Mononuclear cell (primary cell): ENCODE results near the gene DAD1. TPM values are rescaled to one million over a fixed set of nuclear protein-coding genes. Genes with fewer than 3 reads are reported as not detected.
A peak's percentile ranks its signal among the peaks of the same experiment; 100 is the strongest.
"Not testable (repeated sequence)": the region's sequence is repeated elsewhere in the genome, so short reads cannot be mapped to it uniquely, and the experiment has no call there.

Experiments used
- H3K27me3 ChIP-seq: 2 replicates; pipeline ENCODE4 v1.6.0; 2011; ENCODE audit warnings: low read length, control low read depth; ENCODE audit not compliant: insufficient read depth
- H3K4me1 ChIP-seq: 2 replicates; pipeline ENCODE4 v1.5.1; 2011; ENCODE audit warnings: mild to moderate bottlenecking, low read length, control low read depth; ENCODE audit not compliant: insufficient read depth
- H3K4me3 ChIP-seq: 2 replicates; pipeline ENCODE4 v1.5.1; 2011; ENCODE audit warnings: mild to moderate bottlenecking, low read length, moderate library complexity
- H3K9me3 ChIP-seq: 2 replicates; pipeline ENCODE4 v1.5.1; 2011; ENCODE audit warnings: low read depth, mild to moderate bottlenecking, control low read depth, low read length
- total RNA-seq: library from RNA; depleted of rRNA; stranded (reverse); fragments of >200 nt; gene quantifications from one replicate; pipeline ENCODE4 v1.2.3, GENCODE V29; 2012

DAD1 gene
- total RNA-seq, 1 donor = 83.6 TPM

- Histone ChIP-seq H3K9me3 (no peaks in the 10 kb centered on the region), H3K27me3 (no peaks in the 10 kb centered on the region), H3K4me3 (peak overlapping the region; percentile 10), H3K4me1 (peaks cover 71% of the 10 kb centered on the region)
These were observed 44.6 kb downstream of the DAD1 start for GRCh38 chr14:22544406-22544805.

DNA sequence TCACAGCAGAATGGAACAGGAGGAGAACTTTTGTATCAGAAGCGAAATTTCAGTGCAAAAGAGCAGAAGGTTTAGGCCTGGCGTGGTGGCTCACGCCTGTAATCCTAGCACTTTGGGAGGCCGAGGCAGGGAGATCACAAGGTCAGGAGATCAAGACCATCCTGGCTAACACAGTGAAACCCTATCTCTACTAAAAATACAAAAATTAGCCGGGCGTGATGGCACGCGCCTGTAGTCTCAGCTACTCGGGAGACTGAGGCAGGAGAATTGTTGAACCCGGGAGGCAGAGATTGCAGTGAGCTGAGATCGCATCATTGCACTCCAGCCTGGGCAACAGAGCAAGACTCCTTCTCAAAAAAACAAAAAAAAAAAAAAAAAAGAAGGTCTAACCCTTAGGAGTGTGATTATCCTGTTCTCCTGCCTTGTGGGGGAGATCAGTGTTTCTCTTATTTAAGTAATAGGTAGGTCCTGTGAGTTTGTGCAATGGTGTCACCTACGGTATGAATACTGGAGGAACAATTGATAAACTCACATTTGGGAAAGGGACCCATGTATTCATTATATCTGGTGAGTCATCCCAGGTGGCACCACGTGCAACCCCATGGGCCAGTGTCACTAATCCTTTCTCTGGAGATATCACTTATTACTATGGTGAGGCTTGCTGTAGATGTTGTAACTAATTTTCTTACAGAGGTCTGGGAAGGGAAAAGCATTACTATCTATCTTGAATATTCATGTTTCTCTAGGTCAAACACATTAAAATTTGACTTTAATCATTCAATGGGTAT is 45.3 kb downstream of the DAD1 start:
- H3K9me3 ChIP-seq, H3K27me3 ChIP-seq: not testable (repeated sequence)
- peak overlapping the region; percentile 18 for H3K4me3 ChIP-seq
- H3K4me1 ChIP-seq = peaks cover 71% of the 10 kb centered on the region

DNA sequence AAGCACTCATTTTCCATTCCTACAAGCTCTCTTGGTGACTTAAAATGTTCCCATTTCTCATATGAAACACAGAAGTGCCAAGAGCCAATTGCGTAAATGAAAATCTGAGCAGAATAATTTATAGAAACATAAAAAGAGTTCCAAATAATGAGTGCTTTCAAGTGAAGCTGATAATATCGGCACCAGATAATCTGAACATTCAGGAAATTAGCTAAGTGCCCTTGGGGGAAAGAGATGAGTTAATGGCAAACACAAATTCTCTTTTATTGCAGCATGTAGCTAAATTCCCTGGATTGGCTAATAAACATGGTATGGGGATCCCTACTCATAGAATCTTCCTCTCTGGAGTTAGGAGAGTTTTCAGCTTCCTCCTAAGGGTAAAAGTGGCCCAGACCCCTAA is 46.7 kb downstream of the DAD1 start:
- H3K4me1 ChIP-seq = peaks cover 74% of the 10 kb centered on the region

GRCh38 chr14:22541721-22542120 is 47.3 kb downstream of the DAD1 start:
- peaks cover 74% of the 10 kb centered on the region for H3K4me1 ChIP-seq
- H3K9me3 ChIP-seq = no peaks in the 10 kb centered on the region
- no peaks in the 10 kb centered on the region for H3K27me3 ChIP-seq
- peak overlapping the region; percentile 18 for H3K4me3 ChIP-seq

More for the DNA sequence above, 46.7 kb downstream of the DAD1 start:
- Histone ChIP-seq H3K9me3 (no peaks in the 10 kb centered on the region), H3K4me3 (peak overlapping the region; percentile 18), H3K27me3 (no peaks in the 10 kb centered on the region)

DNA sequence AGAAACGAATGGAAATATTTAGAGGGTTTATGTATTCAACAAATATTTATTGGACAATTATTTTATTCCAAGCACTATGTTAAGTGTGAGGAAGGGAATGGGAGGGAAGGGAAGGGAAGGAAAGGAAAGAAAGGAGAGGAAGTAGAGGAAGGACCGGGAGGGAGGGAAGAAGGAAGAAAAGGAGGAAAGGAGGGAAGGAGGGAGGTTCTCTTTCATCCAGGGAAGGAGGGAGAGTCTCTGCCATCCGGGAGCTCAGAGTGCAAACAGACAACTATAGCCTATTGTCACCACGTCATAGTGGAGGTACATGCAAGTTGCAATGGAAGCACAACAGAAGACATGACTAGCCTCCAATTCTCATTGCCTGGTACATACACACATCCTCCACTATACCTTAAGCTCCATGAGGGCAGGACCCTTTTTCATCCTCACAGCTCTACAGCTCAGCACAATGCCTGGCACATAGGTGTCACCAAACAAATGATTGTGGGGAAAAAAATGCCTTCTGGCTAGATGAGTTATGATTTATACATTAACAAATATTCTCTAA is 48.1 kb downstream of the DAD1 start:
- H3K4me3 ChIP-seq = no peak overlapping the region
- no peaks in the 10 kb centered on the region for H3K27me3 ChIP-seq
- peaks cover 66% of the 10 kb centered on the region for H3K4me1 ChIP-seq
- no peaks in the 10 kb centered on the region for H3K9me3 ChIP-seq

DNA sequence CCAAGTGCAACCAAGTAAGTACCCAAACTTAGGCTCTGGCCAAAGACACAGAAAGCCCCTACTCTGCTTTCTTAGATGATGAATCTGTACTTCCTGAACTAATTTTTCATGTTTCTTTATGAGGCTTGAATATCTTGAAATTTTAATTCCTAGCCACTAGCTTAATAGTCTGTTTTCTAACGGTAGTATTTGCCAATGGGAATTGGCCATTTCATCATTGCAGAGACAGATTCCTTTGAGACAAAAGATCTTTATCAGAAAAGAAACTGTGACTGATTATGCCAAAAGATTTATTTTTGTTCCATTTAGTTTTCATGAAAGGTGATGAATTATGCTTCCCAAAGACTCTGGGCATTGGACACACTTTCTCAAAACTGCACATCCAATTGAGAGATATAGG is 48.7 kb downstream of the DAD1 start:
- Histone ChIP-seq H3K4me1 (peaks cover 62% of the 10 kb centered on the region), H3K9me3 (no peaks in the 10 kb centered on the region), H3K27me3 (no peaks in the 10 kb centered on the region), H3K4me3 (peak overlapping the region; percentile 16)

- peaks cover 62% of the 10 kb centered on the region for H3K4me1 ChIP-seq
- H3K4me3 ChIP-seq = peak overlapping the region; percentile 16
- H3K9me3 ChIP-seq = no peaks in the 10 kb centered on the region
These were observed 49.2 kb downstream of the DAD1 start for GRCh38 chr14:22539831-22540230.

DNA sequence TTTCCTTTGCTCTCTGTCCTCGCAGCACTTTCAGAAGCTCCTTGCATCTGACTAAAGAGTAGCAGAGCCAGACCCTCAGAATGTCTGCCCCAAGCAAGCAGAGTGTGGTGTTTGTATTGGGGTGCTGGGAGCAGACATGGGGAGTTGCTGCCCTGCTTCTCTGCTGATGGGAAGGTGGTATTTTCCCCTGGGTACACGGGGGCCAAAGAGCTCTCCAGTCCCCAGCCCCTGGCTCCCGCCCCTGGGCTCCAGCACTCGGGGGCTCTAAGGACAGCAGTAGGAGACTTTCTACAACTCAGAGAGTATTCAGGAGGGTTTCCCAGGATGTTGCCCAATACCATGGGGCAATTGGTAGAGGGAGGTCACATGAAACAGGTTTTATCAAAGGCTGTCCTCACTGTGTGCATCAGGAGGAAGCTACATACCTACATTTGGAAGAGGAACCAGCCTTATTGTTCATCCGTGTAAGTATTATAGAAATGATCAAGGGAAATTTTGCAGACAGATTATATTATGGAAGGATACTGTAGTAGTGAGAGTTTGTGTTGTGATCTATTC is 50.3 kb downstream of the DAD1 start:
- Histone ChIP-seq H3K27me3 (no peaks in the 10 kb centered on the region), H3K4me1 (peaks cover 60% of the 10 kb centered on the region), H3K9me3 (no peaks in the 10 kb centered on the region), H3K4me3 (peak overlapping the region; percentile 1)

More at GRCh38 chr14:22539831-22540230, 49.2 kb downstream of the DAD1 start:
- no peaks in the 10 kb centered on the region for H3K27me3 ChIP-seq

- no peaks in the 10 kb centered on the region for H3K27me3 ChIP-seq
- H3K4me3 ChIP-seq = peak overlapping the region; percentile 5
- no peaks in the 10 kb centered on the region for H3K9me3 ChIP-seq
- peaks cover 59% of the 10 kb centered on the region for H3K4me1 ChIP-seq
These were observed 51.4 kb downstream of the DAD1 start for GRCh38 chr14:22537436-22538310.

DNA sequence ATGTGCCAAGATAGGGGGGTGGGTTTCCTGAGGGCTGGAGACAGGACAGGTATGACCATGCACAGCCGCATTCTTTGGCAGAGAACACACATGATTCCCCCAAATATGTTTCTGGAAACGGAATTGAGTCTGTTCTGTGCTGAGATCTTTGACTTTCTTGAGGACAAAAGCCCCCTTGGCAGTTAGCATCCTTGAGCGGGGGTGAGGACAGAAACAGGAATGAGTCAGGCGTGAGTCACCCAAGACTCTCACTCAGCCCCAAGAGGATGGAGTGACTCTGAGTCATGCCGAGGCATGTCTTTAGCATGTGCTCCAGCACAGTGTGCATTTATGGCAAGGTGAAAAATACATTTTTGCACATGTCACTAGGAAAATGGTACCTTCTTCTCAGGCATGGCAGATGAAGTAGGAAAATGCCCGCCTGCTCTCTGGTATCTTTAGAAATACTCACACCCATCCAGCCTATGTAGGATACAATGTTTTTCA is 52.1 kb downstream of the DAD1 start:
- Histone ChIP-seq H3K27me3 (no peaks in the 10 kb centered on the region), H3K4me1 (peaks cover 63% of the 10 kb centered on the region), H3K4me3 (peak overlapping the region; percentile 5), H3K9me3 (no peaks in the 10 kb centered on the region)

DNA sequence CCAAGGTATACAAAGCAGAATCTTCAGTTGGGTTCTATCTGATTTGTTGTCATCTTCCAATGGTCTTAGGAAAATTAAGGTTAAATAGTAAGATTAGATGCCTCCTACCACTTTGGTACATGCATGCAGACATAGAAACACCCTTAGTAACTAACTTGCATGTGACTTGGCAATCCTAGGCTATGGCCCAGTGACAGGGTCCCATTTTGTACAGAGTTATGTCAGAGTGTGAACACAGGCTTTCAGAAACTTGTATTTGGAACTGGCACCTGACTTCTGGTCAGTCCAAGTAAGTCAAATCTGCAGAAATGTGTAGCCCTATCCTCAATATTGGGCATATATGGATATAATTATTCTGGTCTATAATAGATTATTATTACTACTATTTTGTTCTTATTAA is 53.1 kb downstream of the DAD1 start:
- Histone ChIP-seq H3K27me3 (no peaks in the 10 kb centered on the region), H3K4me3 (no peak overlapping the region), H3K4me1 (peaks cover 63% of the 10 kb centered on the region), H3K9me3 (no peaks in the 10 kb centered on the region)

GRCh38 chr14:22535126-22535525 is 53.9 kb downstream of the DAD1 start:
- peak overlapping the region; percentile 10 for H3K4me3 ChIP-seq
- H3K9me3 ChIP-seq = no peaks in the 10 kb centered on the region
- no peaks in the 10 kb centered on the region for H3K27me3 ChIP-seq
- H3K4me1 ChIP-seq = peaks cover 63% of the 10 kb centered on the region

GRCh38 chr14:22534547-22534946 is 54.5 kb downstream of the DAD1 start:
- Histone ChIP-seq H3K4me3 (peak overlapping the region; percentile 10), H3K27me3 (no peaks in the 10 kb centered on the region), H3K4me1 (peaks cover 58% of the 10 kb centered on the region), H3K9me3 (no peaks in the 10 kb centered on the region)

DNA sequence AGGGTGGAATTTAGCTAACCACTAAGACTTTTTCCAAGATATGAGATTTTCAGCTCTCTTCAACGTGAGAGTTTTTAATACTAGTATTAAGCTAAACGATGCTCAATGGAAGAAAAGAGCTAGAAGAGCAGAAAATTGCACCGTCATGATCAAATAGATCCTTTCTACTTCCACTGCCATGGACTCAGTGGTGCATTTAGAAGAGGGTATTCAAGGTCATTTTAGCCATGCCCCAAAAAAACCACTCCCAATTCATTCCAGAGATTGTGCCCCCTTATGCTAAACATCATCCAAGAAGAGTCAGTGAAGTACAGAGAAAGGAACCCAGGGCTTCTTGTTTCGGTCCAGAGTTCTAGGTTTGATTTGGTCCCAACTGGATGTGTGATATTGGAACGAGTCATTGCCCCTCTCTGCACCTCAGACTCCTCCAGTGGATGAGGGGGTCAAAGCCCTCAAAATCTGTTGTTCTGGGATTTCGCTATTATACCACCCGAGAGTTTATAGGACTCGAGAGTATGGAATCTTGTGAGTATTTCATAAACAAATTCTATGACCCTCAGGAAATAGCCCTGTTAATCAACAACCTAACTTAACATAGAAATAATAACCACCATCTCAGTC is 55.2 kb downstream of the DAD1 start:
- Histone ChIP-seq H3K9me3 (no peaks in the 10 kb centered on the region), H3K4me1 (peaks cover 54% of the 10 kb centered on the region), H3K4me3 (peak overlapping the region; percentile 7), H3K27me3 (no peaks in the 10 kb centered on the region)
